Measurements from ENCODE around the gene ABCC1. TPM values are rescaled to one million over a fixed set of nuclear protein-coding genes. Genes with fewer than 3 reads are reported as not detected.
"Not testable (repeated sequence)": the region's sequence is repeated elsewhere in the genome, so short reads cannot be mapped to it uniquely, and the experiment has no call there.

ABCC1 gene
- total RNA-seq, 4 donors from 2014 or later = 24.3 to 32.2 (median 25.7) TPM

DNA sequence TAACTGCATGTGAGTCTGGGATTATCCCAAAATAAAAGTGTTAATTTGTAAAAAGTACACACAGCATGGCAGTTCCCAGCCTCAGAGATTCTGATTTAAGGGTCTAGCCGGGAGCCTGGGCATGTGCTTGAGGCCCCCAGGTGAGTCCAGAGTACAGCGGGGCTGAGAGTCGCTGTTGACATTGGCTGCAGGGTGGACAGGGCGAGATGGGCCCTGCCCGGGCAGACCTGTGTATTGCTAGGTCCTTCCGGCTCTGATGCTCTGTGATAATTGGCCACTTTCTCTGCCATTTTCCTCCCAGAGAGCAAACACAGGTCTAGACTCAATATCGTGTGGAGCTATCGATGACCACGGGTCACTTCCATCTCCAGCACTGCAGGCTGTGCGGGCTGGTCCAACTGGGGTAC is 200.3 kb downstream of the ABCC1 start:
- TF ChIP-seq, protein P1, sequence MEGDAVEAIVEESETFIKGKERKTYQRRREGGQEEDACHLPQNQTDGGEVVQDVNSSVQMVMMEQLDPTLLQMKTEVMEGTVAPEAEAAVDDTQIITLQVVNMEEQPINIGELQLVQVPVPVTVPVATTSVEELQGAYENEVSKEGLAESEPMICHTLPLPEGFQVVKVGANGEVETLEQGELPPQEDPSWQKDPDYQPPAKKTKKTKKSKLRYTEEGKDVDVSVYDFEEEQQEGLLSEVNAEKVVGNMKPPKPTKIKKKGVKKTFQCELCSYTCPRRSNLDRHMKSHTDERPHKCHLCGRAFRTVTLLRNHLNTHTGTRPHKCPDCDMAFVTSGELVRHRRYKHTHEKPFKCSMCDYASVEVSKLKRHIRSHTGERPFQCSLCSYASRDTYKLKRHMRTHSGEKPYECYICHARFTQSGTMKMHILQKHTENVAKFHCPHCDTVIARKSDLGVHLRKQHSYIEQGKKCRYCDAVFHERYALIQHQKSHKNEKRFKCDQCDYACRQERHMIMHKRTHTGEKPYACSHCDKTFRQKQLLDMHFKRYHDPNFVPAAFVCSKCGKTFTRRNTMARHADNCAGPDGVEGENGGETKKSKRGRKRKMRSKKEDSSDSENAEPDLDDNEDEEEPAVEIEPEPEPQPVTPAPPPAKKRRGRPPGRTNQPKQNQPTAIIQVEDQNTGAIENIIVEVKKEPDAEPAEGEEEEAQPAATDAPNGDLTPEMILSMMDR (IDR thresholded peaks at IDR 0.05) = no peak
- no peak for TF ChIP-seq EP300 (IDR thresholded peaks at IDR 0.05)
- TF ChIP-seq POLR2A (IDR thresholded peaks at IDR 0.05) = no peak
- no peaks in the 10 kb centered on the region for H3K27me3 ChIP-seq
- no peaks in the 10 kb centered on the region for H3K9me3 ChIP-seq
- peaks cover 0 to 21% (median 0%) of the 10 kb centered on the region in 3 donors for H3K36me3 ChIP-seq
- H3K4me3 ChIP-seq = no peak overlapping the region
- peaks cover 0 to 13% (median 2%) of the 10 kb centered on the region in 4 donors for H3K4me1 ChIP-seq
- no peak overlapping the region for H3K27ac ChIP-seq
- 81 to 89% methylated on average over 7 to 9 of the region's 10 CpGs for WGBS, 2 donors
- no peak for DNase-seq (ENCODE audit: low spot score in 2 of 2)

DNA sequence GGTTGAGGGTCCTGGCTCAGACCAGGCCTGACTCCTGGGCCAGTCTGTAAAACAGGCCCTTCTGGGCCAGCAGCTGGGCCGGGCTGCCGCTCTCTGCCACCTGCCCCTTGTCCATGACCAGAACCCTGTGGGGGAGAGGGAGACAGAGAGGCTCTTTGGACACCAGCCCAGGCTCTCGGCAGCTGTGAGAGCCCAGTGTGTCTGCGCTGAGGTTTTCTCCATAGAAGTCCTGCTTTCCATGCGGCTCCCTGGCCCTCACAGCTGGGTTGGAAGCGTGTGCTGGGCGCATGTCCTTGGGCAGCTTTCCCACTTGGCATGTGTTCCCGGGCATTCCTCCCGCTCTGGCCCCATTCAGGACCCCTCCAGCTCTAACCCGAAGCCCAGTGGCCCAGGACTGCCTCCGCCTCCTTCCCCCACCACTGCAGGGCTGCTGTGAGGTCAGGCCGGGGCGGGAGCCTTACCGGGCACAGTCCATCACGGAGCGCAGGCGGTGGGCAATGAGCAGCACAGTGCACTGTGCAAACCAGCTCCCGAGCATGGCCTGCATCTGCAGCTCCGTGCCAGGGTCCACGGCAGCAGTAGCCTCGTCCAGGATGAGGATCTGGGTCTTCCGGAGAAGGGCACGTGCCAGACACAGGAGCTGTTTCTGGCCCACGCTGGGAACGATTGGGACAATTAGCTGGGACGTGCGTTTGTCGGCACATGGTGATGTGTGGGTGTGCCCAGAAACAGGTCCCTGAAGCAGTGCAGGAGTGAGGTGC is 200.9 kb downstream of the ABCC1 start:
- Histone ChIP-seq H3K27ac (no peak overlapping the region), H3K27me3 (no peaks in the 10 kb centered on the region), H3K4me1 (peaks cover 0 to 13% (median 2%) of the 10 kb centered on the region in 4 donors), H3K9me3 (no peaks in the 10 kb centered on the region), H3K36me3 (peaks cover 0 to 17% (median 0%) of the 10 kb centered on the region in 3 donors), H3K4me3 (no peak overlapping the region)
- TF ChIP-seq, protein P1 (IDR thresholded peaks at IDR 0.05) = no peak
- no peak for TF ChIP-seq EP300 (IDR thresholded peaks at IDR 0.05)
- TF ChIP-seq POLR2A (IDR thresholded peaks at IDR 0.05) = no peak
- 20 to 26% methylated on average over 13 to 26 of the region's 28 CpGs for WGBS, 2 donors
- DNase-seq (ENCODE audit: low spot score in 2 of 2) = no peak

DNA sequence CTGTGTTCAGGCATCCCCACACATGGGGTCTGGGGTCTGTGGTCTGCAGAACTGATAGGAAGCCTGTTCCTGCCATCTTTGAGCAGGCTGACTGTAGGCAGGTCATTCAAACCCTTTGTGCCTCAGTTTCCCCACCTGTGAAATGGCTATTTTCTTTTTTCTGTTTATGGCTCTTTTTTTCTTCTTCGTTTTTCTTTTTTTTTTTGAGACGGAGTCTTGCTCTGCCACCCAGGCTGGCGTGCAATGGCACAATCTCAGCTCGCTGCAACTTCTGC is 201.4 kb downstream of the ABCC1 start:
- WGBS, 2 donors = 84 to 94% methylated on average over 4 of the region's 4 CpGs
- Histone ChIP-seq H3K27ac (no peak overlapping the region), H3K4me3 (no peak overlapping the region), H3K4me1 (peaks cover 0 to 13% (median 2%) of the 10 kb centered on the region in 4 donors), H3K9me3 (no peaks in the 10 kb centered on the region), H3K36me3 (peaks cover 0 to 13% (median 0%) of the 10 kb centered on the region in 3 donors), H3K27me3 (no peaks in the 10 kb centered on the region)
- TF ChIP-seq POLR2A (IDR thresholded peaks at IDR 0.05) = no peak
- TF ChIP-seq EP300 (IDR thresholded peaks at IDR 0.05) = no peak
- TF ChIP-seq, protein P1 (IDR thresholded peaks at IDR 0.05) = no peak
- DNase-seq (ENCODE audit: low spot score in 2 of 2) = no peak

DNA sequence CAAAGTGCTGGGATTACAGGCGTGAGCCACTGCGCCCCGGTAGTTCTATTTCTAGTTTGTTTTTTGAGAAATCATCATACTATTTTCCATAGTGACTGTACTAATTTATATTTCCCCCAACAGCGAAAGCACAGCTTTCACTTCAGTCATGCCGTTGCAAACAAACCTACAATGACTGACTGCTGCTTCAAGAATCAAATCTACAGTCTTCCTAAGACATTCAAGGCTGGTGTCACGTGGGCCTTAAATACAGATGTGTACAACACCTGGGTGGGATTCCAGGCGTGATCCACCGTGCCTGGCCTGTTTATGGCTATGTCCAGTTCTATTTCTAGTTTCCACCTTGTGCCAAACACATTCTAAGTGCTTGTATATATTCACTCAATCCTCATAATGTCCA is 201.9 kb downstream of the ABCC1 start:
- TF ChIP-seq EP300 (IDR thresholded peaks at IDR 0.05) = no peak
- TF ChIP-seq, protein P1 (IDR thresholded peaks at IDR 0.05) = no peak
- no peak for TF ChIP-seq POLR2A (IDR thresholded peaks at IDR 0.05)
- H3K27ac ChIP-seq = no peak overlapping the region
- no peaks in the 10 kb centered on the region for H3K27me3 ChIP-seq
- H3K4me1 ChIP-seq = peaks cover 0 to 13% (median 2%) of the 10 kb centered on the region in 4 donors
- no peaks in the 10 kb centered on the region for H3K9me3 ChIP-seq
- no peak overlapping the region for H3K4me3 ChIP-seq
- 90 to 95% methylated on average over 8 of the region's 8 CpGs for WGBS, 2 donors
- DNase-seq (ENCODE audit: low spot score in 2 of 2) = no peak
- peaks cover 0 to 8% (median 0%) of the 10 kb centered on the region in 3 donors for H3K36me3 ChIP-seq

DNA sequence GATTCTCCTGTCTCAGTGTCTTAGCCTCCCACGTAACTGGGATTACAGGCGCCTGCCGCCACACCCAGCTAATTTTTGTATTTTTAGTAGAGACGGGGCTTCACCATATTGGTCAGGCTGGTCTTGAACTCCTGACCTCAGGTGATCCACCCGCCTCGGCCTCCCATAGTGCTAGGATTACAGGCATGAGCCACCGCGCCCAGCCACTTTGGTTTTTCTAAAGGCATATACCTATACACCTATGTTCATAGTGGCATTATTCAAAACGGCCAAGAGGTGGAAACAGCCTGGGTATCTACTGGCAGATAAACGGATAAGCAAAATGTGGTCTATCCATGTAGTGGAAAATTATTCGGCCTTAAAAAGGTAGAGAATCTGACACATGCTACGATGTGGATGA is 203.6 kb downstream of the ABCC1 start:
- H3K36me3 ChIP-seq; H3K27ac ChIP-seq; H3K9me3 ChIP-seq; DNase-seq (ENCODE audit: low spot score in 2 of 2); H3K4me3 ChIP-seq; H3K27me3 ChIP-seq: not testable (repeated sequence)
- H3K4me1 ChIP-seq = peaks cover 0 to 13% (median 2%) of the 10 kb centered on the region in 4 donors
- 91 to 97% methylated on average over 12 of the region's 12 CpGs for WGBS, 2 donors
